Epithelial cell of proximal tubule (primary cell): Measurements from ENCODE around the gene LIN7C. TPM values are rescaled to one million over a fixed set of nuclear protein-coding genes. Genes with fewer than 3 reads are reported as not detected.

Experiments
- DNase-seq: peaks from one replicate; pipeline ENCODE4 v3.0.0-alpha.2; 2011; ENCODE audit warnings: low read depth
- H3K4me3 ChIP-seq: 2 replicates; pipeline ENCODE4 v1.5.1; 2011; ENCODE audit warnings: low read depth, mild to moderate bottlenecking, low read length
- total RNA-seq: library from RNA; depleted of rRNA; stranded (reverse); fragments of >200 nt; gene quantifications from 2 replicates; pipeline ENCODE4 v1.2.3, GENCODE V29; 2015
- TF ChIP-seq, protein P1 (sequence below): conservative IDR thresholded peaks from 2 replicates; pipeline ENCODE4 v1.5.1; 2012; ENCODE audit warnings: low read depth, mild to moderate bottlenecking, low read length

The LIN7C gene
- total RNA-seq, 1 donor from 2014 or later: 23.5 TPM

- DNase-seq: no peak
- TF ChIP-seq, protein P1, sequence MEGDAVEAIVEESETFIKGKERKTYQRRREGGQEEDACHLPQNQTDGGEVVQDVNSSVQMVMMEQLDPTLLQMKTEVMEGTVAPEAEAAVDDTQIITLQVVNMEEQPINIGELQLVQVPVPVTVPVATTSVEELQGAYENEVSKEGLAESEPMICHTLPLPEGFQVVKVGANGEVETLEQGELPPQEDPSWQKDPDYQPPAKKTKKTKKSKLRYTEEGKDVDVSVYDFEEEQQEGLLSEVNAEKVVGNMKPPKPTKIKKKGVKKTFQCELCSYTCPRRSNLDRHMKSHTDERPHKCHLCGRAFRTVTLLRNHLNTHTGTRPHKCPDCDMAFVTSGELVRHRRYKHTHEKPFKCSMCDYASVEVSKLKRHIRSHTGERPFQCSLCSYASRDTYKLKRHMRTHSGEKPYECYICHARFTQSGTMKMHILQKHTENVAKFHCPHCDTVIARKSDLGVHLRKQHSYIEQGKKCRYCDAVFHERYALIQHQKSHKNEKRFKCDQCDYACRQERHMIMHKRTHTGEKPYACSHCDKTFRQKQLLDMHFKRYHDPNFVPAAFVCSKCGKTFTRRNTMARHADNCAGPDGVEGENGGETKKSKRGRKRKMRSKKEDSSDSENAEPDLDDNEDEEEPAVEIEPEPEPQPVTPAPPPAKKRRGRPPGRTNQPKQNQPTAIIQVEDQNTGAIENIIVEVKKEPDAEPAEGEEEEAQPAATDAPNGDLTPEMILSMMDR: no peak
- H3K4me3 ChIP-seq: no peak overlapping the region
Measured at GRCh38 chr11:27513389-27513788, 6.8 kb upstream of the LIN7C start.

- no peak for DNase-seq
- TF ChIP-seq, protein P1: no peak
- H3K4me3 ChIP-seq: no peak overlapping the region
Measured at GRCh38 chr11:27512238-27512637, 5.7 kb upstream of the LIN7C start.

DNA sequence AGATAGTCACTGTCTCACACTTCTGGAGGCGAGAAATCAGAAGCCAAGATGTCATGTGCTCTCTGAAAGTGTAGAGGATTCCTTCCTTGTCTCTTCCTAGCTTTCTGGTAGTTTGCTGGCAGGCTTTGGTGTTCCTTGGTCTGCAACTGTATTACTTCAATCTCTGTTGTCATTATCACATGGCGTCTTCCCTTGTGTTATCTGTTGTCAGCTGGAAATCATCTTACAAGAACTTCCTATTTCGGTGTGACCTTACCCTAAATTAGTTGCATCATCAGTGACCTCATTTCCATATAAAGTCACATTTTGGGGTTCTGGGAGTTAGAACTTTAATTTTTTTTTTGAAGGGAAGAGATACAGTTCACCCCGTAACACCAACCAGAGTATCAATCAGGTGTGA lies 3.3 kb upstream of the LIN7C start:
- DNase-seq: no peak
- TF ChIP-seq, protein P1: no peak
- no peak overlapping the region for H3K4me3 ChIP-seq

GRCh38 chr11:27507557-27508322 lies 1.2 kb upstream of the LIN7C start:
- no peak for DNase-seq

GRCh38 chr11:27505781-27506180 lies 788 bp downstream of the LIN7C start:
- no peak for DNase-seq
- peak overlapping the region; percentile 98 for H3K4me3 ChIP-seq

More at GRCh38 chr11:27507557-27508322, 1.2 kb upstream of the LIN7C start:
- H3K4me3 ChIP-seq: peak overlapping the region; percentile 98
- TF ChIP-seq, protein P1: no peak

DNA sequence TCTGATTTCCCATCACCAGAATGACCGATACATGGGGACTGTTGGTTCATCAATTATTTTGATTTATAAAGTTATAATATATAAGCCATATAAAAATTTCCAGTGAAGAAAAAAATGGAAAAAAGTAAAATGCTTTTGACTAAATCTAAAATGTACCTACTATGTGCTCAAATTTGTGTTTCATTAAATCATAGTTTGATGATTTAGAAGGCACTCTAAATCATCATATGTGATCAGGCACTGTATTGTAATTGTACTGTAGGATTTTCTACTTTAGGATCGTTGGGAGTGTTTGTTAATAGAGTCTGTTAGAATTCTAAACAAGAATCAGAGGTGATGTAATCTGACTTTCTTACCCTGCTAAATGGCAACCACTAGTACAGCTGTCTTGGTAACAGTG lies 2.4 kb downstream of the LIN7C start:
- TF ChIP-seq, protein P1: no peak
- no peak for DNase-seq

More at GRCh38 chr11:27505781-27506180, 788 bp downstream of the LIN7C start:
- TF ChIP-seq, protein P1: no peak

GRCh38 chr11:27501100-27501499 lies 5.5 kb downstream of the LIN7C start:
- DNase-seq: no peak

More for the DNA sequence above, 2.4 kb downstream of the LIN7C start:
- H3K4me3 ChIP-seq: no peak overlapping the region

More at GRCh38 chr11:27501100-27501499, 5.5 kb downstream of the LIN7C start:
- no peak overlapping the region for H3K4me3 ChIP-seq
- TF ChIP-seq, protein P1: no peak
